Astrocyte of the hippocampus (primary cell): ENCODE results near the gene MESP2.

Experiments
- DNase-seq: peaks from one replicate; pipeline ENCODE4 v3.0.0; 2011; ENCODE audit warnings: low read depth, low spot score

MESP2 gene

DNA sequence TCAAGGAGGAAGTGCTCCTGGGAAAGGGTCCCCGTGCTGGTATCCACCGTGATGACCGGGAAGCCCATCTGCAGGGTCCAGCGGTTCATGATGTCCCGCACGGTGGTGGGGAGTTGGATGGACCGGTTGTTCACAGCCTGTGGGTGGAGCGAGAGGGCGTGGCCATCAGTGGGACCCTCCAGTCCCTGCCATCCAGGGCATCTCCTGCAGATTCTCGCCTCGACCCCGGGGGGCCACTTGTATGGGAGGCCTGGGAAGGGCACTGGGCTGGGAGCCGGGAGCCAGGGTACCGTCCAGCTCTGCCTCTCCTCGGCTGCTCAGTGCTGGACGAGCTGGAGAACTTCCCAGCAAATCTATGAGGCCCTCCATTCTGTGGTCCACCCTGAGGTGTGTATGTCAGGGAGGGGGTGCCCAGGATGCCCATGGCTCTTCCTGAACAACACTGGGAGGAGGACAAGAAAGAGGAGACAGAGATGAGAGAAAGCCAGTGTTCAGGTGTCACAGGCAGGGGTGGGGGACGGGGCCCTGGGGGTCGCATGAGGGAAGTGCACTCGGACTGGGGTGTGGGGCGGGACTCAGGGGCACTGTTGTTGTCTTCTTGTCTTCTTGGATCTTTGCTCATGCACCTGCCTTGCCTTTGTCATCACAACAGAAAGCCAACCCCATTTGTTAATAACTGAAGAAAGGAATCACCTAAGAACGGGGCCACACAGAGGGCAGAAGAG is 25.5 kb downstream of the MESP2 start:
- DNase-seq = no peak

DNA sequence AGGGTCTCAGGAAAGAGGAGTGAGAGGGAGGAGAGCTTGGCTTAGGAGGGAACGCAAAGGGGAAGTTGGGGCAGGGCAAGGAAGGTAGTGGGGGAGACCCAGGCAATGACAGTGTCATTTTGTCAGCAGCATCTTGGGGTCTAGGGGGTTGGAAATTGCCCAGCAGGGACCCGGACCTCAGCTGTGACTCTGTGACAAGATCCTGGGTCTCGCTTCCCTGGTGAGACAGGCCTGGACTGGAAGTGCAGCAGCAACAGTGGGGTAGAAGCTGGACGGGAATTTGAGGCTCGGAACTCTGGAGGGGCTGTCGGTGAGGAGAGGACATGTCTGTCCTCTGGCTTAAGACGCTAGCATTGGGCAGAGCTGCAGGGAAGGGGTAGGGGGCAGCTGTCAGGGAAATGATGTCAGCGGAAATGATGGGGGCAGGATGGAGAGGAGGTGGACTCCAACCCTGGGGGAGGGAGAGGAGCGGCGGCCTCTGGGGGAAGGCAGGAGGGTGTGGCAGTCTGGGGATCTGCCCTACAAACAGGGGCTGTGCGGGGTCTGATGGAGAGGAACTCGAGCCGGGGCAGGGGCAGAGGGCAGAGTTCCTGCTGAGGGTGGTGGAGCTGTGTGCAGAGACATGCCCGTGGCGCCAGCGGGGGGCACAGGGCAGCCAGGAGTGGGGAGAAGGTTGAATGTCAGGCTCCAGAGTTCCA is 26.2 kb downstream of the MESP2 start:
- DNase-seq = no peak

DNA sequence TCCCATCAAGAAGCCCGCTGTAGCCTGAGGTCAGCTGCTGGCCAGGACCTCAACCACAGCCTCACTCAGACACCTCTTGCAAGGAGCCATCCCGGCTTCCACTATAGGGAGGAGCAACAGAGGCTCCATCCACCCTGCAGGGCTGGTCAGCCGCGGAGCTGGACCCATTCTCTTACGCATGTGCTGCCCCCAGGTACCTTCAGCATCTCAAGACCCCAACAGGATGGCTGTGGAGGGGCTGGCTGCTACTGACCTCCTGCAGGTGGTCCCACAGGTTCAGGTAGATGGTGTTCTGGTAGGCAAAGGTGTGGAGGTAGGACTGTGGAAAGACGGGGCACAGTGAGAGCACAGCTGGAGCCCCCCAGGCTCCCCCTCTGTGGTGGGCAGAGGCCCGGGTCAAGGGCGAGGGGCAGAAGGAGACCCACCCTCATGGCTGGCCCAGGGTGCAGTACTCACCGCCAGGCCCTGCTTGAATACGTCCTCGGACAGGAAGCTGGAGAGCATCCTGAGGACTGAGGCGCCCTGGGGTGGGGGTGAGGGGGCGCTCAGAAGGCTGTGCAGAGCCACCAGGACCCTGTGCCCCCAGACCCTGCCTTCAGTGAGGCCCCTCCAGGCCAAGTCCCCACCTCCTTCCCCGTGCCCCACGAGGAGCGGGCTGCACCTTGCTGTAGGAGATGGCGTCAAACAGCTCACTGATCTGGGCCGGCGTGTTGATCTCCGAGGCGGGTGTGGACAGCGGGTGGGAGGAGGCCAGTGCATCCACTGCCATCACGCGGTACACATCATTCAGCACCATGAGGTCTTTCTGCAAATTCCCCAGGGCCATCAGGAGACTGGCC is 27.1 kb downstream of the MESP2 start:
- DNase-seq = no peak

DNA sequence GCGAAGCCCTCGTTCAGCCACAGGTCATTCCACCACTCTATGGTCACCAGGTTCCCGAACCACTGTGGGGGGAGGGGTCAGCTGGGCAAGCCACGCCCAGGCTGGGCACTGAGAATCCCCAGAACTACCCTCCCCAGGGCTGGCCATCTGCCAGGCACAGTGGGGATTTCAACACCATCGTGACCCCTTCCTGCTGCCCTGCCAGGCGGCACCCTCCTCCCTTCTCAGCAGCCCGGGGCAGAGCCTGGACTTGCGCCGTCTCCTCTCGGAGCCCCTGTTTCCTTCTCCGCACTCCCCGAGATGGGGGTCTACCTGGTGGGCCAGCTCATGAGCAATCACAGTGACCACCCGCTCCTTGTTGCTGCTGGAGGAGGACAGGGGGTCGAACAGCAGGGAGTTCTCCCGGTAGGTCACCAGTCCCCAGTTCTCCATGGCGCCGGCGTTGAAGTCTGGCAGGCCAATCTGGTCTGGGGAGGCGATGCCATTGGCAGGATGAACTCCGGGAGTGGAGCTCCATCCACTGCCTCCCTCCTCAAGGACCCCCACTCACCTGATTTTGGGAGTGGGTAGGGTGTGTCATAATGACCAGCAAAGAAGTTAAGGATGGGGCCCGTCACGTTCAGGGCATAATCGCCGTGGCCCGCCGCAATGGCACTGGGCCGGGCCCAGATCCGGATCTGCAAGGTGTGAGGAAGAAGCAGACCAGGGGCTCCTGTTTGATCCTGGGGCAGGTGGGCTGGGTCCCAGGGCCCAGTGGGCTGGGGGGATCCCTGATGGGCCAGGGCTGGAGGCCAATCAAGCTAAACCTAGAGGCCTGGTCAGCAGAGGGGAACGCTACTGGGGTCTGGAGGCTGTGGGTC is 28.0 kb downstream of the MESP2 start:
- DNase-seq = no peak

DNA sequence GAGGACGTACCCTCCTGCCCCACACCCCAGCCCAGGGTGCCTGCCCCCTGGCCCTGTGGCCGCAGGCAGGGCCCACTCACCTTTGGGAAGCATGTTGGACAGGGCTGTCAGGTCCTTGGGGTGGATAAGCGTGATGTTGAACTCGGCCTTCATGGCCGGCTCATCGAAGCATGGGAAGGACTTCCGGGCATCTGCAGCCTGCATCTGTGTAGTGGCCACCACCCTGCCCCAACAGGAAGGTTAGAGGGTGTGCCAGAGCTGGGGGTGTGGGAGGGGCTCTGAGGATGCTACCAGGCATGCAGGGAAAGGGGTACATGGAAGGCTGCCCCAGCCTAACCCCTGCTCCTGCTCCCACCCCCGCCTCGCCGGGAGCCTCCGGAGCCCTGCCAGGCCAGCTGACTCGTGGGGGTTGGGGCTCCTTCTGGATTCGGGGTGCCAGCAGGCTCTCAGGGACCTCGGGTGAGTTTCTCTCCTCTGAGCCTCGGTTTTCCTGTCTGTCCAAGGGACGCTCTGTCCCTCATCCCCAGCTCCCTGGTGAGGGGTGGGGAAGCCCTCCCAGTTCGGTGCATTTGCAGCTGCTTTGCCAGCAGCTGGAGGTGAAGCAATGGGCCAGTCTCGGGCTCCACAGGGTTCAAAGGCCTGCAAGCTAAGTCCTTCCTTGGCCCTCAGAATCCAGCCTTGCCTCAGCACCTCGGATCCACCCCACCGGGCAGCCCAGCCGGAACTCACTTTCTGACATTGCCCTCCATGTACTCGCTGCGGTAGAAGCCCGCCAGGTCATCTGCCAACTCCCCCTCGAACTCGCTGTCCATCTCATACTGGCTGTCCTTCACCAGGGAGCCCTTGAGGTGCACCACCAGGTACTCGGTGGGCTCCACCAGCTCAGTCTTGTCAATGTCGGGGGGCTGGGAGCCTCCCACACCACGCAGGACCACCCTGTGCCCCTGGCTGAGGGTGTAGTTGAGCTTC is 29.4 kb downstream of the MESP2 start:
- no peak for DNase-seq

DNA sequence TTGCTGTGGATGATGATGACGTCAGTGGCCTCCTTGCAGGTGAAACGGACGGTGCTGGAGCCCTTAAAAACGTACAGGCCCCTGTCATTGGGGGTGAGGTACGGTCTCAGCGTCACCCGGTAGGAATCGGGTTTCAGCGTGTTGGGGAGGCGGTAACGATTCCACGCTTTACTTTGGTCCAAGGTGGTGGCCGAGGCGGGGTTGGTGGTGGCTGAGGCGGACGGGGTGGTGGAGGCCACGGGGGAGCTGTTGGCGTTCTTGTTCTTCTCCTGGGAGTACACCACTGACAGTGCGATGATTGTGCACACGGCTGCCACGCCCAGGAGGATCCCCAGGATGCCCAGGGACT is 30.1 kb downstream of the MESP2 start:
- no peak for DNase-seq

DNA sequence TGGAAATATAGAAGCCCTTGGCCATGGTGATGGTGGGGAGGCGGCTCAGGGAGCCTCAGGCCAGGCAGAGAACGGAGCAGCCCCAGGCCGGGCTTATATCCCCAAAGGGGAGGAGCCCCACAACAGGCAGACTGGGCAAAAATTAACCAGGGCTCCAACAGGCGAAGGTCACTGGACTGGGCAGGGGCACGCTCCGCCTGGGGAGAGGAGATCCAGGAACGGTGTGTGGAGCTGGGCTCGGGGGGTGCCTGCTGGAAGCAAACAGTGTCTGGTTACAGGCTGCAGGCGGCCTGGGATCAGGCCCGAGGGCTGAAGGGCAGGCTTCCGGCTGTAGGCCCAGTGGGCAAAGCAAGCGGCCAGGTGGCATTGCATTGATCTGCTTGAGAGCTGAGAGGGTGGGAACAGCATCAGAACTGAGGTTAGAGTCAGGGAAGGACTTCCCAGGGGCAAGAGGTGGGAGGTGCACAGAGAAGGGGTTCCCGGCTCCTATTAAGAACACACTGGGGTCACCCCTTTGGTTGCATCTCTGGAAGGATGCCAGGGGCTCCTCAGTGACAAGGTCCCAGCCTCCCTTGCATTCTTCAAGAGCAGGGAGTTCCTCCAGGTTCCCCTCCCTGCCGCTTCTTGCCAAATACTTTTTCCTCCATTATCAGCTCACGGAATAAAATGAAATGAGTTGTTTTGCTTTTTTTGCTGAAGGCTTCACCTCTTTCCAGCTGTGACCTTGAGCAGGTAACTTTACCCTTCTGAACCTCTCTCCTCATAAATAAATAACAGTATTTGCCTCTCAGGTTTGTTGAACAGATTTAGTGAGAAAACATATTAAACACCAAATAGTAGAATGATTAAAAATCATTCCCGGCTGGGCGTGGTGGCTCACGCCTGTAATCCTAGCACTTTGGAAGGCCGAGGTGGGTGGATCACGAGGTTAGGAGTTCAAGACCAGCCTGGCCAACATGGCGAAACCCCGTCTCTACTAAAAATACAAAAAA is 30.7 kb downstream of the MESP2 start:
- no peak for DNase-seq

DNA sequence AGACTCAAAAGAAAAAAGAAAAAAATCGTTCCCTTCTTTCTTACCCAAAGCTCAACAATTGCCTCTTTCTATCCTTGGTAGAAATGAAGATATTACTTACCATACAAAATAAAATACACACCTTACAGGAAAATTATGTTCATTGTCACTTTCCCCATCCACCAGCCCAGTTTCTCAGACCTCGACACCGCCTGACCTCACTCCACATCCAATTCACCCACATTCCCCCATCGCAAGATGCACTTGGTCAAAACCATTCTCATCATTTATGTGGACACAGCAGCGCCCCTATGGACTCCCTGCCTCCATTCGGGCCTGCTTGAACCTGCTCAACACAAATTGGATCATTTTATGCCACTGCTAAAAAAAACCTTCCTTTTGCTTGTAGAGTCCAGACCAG is 31.6 kb downstream of the MESP2 start:
- DNase-seq = no peak

DNA sequence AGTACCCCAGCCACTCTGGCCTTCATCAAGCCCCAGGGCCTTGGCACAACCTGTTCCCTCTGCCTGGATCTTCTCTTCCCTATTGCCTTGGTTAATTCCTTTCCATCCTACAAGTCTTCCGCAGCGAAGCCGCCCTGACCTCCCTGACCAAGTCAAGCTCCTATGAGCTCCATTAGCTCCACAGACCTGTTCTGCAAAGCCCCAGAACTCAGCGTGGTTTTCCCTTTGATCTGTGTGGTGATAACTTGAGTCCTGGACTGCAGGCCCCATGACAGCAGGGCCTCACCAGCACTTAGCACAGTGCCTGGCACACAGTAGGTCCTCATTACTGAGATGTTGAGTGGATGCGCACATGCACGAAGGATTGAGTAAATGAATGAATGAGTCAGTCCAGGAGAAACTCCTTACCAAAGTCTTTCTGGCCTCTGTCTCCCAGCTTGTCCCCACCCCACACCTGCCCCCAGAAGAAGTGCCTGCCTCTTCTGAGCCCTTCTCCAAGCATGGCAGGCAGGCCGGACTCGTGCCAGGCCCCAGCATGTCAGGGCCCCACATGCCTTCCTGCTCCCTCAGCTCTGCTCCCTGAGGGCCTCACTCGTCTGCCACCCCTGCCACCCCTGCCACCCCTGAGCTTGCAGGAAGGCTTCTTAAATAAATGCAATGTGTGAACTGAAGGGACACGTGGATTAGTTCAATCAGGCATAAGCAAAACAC is 32.2 kb downstream of the MESP2 start:
- DNase-seq = no peak

DNA sequence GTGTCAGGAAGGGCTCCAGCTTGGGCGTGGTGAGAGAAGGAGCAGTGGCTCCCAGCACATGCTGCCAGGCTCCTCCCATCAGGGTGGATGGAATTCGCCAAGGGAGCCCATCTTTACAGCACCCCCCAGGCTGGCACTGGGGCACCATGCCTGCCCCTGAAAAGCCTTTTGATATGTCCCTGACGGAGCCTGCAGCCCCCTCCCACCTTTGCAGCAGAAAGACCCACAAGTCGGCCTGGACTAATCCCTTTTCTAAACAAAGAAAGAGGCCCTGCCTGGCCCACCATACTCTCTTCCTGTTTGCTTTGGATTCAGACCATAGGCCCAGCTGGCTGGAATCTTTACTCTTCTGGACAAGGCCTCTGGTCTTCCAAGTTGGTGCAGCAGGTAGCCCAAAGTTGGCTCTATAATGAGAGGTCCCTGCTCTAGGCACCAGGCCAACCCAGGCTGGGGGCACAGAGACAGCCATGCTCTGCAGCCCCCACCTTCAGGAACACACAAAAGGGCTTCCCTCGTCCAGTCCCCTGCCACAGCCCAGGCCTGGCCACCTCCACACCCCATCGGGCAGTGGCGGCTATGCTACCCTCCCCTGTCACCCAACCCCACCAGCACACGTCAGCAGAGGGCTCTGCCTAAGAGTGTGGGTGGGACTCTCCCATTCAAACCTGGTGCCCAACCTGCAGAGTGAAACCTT is 33.1 kb downstream of the MESP2 start:
- peak; percentile 50 for DNase-seq

DNA sequence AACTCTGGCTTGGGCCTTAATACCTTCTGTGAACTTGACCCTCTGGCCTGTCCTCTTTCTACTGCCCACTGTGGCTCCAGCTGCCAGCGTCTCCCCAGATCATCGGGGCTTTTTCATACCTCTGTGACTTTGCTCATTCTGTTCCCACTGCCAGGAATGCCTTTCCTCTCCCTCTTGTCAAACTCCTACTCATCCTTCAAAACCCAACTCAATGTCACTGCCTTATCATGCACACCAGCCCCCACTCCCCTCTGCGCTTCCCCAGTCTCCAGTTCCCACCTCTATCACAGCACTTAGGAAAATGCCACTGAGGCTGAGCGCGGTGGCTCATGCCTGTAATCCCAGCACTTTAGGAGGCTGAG is 33.6 kb downstream of the MESP2 start:
- no peak for DNase-seq

DNA sequence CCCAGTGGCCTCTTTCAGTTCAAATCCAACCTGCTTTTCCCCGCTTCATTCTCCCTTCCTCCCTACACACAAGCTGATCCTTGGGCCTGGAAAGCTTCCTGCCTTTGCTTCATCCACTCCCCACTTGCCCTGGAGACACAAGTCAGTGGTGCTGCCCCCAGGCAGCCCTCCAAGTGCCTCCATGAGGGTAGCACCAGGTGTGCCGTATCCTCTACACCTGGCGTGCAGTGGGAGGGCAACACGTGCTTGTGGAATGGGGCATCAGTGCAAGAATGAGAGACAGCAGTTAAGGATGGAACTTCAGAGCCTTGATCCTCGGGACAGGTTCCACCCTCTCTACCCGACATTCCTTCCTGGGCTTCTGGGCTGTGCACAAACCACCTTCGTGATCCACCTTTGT is 34.7 kb downstream of the MESP2 start:
- DNase-seq = no peak

DNA sequence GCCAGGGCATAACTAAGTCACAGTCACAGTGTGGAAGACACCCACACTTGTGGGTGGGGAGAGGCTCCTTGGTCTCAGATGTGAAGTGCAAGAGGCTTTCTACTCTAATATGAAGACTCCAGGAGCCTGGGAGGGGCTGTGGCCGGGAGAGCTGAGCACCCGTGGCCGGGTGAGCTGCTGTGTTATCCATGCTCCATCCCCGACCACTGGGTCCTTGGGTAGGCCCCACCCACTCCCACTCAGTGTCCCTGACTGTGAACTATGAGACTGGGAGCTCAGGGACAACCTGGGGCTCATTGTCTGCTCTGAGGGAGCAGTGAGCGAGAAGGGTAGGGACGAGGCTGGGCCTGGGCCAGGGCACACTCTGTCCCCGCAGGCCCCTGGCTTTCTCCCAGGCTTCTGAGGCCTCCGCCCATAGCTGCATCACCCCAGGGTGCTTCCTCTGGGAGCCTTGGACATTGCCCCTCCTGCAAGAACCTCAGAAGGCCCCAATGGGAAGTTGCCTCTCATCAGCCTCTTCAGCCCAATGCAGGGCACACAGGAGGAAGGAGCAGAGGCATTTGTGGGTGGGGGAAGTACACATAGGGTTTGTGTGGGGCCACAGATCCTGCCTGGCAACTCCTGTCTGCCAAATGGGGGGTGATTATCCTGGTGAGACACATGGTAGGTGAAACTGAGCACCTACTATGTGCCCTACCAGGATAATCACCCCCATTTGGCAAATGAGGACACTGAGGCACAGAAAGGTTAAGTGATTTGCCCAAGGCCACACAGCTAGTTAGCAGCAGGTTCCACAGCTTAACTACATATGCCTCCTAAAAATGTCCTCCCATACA is 36.1 kb downstream of the MESP2 start:
- DNase-seq = no peak

DNA sequence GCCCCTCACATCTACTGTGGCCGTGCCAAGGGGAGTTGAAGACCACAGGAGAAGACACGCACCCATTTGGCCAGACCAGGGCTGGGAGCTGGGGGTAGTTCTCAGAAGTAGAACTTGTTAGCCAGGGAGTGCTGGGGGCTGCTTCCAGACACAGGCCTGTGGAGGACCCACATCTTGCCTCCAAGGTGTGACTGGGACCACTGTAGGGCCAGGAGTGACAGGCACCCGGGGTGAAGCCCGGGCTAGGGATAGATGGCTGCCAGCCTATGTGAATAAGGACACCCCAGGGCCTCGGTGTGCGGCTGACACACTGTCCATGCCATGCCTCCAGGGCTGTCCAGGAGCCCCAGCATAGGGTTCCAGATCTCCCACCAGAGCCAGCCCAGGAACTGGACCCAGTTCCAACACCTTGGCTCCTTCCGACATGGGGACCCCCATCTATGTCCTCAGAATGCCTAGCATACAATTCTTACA is 36.8 kb downstream of the MESP2 start:
- no peak for DNase-seq

DNA sequence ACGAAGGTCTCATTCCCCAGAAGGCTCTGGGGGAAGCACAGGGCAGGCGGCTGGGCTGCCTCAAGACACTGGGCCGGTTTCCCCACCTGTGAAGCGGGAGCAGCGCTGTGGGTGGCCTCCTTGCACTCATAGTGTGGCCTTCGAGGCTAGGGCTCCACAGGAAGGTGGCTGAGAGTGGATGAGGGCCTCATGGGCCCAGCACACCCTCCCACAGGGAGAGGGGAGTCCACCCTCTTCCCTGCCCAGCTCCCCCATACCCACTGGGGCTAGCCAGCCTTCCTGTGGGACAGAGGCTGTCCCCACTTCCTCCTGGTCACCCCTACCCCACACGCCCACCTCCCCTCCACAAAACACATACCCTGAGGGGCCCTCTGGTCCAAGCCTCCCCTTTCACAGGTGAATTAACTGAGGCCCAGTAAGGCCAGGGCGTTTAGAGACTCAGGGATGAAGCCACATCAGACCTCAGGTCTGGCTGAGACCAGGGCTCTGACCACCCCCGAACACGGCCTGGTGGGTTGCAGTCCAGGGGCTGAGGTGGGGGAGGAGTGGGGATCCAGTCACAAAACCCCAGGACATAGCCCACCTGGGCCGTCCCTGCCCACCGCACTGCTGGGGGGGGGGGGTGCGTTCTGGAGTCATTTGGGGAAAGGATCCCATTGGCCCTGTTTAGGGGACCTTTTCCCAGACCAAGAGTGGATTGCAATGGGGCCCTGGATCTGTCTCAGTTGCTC is 37.4 kb downstream of the MESP2 start:
- no peak for DNase-seq

DNA sequence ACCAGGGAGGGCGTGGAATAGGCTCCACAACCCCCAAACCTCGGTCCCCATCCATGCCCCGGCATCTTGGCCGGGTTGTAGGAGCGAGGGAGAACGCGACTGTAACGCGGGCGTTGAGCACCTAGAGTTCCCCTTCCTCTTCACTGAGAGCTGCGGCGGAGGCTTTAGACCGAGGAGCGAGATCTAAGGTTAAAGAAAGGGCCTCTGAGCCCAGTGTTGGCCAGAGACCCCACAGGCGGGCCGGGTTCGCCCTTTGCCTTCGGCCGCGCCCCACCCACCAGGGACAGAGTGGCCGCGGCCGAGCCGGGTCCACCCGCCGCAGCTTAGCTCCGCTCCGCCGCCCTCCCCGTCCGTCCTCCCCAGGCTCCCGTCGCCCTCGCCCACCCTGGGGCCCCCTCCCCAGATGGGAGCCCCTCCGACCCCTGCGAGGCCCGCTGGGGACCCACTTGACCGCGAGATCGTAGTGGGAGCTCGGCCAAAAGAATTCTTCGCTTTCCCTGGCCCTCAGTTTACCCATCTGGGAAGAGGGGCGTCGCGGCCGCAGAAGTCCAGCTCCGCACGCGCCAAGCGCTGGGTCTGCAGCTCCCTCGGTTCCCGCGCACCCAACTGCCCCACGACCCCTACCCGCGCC is 38.1 kb downstream of the MESP2 start:
- no peak for DNase-seq
